PC-9 (cell line): ENCODE measurements around the gene ZNF319.

Experiments used
- EZH2 ChIP-seq: fragments of 200-600 bp; sonication (generic); IDR thresholded peaks from 2 replicates; pipeline ENCODE4 v1.8.0; 2017; ENCODE audit warnings: antibody characterized with exemption, low read depth
- TF ChIP-seq, protein P1 (sequence below): fragments of 200-600 bp; sonication (generic); conservative IDR thresholded peaks from 2 replicates; pipeline ENCODE4 v1.6.1; 2017; ENCODE audit warnings: mixed run types, antibody characterized with exemption, mild to moderate bottlenecking, moderate library complexity

DNA sequence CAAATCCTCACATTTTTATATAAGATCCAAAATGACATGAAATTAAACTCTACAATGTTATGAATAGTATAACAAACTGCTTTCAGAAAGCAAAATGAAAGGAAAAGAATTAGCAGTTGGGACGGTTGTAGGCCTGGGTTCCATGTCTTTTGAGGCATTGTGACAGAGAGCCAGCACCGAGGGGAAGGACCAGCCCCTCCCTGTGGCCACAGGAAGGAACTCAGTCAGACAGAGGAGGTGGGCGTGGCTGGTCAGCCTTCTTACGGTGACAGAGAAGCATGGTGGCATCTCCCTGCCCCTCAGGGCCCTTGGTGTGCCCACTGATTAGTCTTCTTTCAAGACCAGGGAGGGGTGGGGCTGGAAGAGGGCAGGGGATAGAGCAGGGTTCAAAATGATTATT lies 5.7 kb downstream of the ZNF319 start:
- TF ChIP-seq, protein P1, sequence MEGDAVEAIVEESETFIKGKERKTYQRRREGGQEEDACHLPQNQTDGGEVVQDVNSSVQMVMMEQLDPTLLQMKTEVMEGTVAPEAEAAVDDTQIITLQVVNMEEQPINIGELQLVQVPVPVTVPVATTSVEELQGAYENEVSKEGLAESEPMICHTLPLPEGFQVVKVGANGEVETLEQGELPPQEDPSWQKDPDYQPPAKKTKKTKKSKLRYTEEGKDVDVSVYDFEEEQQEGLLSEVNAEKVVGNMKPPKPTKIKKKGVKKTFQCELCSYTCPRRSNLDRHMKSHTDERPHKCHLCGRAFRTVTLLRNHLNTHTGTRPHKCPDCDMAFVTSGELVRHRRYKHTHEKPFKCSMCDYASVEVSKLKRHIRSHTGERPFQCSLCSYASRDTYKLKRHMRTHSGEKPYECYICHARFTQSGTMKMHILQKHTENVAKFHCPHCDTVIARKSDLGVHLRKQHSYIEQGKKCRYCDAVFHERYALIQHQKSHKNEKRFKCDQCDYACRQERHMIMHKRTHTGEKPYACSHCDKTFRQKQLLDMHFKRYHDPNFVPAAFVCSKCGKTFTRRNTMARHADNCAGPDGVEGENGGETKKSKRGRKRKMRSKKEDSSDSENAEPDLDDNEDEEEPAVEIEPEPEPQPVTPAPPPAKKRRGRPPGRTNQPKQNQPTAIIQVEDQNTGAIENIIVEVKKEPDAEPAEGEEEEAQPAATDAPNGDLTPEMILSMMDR, result peak; percentile 63
- TF ChIP-seq EZH2, result no peak
